Measurements from ENCODE around the gene WNT8A.

The WNT8A gene

GRCh38 chr5:138138949-138139780, 55.3 kb downstream of the WNT8A start, which contains the start of gene NME5:
NME5 (minus strand) TSS chr5:138139428; CDS start chr5:138138780, 648 bp downstream.
- DNase-seq (ENCODE audit: low read depth in 2 of 3, low spot score in 2 of 3): no peak

- no peak for DNase-seq (ENCODE audit: low read depth in 2 of 3, low spot score in 2 of 3)
Measured at GRCh38 chr5:138139781-138140090, 55.9 kb downstream of the WNT8A start.

GRCh38 chr5:138140268-138140667, 56.4 kb downstream of the WNT8A start:
- no peak for DNase-seq (ENCODE audit: low read depth in 2 of 3, low spot score in 2 of 3)

All from activated CD8-positive, alpha-beta memory T cell treated with anti-CD3 and anti-CD28 coated beads for 48 hours (primary cell).